ENCODE results near the gene NOSTRIN.

GRCh38 chr2:168895771-168896170 lies 93.3 kb downstream of the NOSTRIN start:
- TF ChIP-seq CTCF (IDR thresholded peaks at IDR 0.05; ENCODE audit: low read depth, low read length) (no peak), POLR2A (IDR thresholded peaks at IDR 0.05; ENCODE audit: extremely low read depth, insufficient read length) (no peak), MAX (IDR thresholded peaks at IDR 0.05; ENCODE audit: low read depth, low read length) (no peak)
